Metanephros (tissue), 2 donors: ENCODE results near the gene KLHDC10. TPM values are rescaled to one million over a fixed set of nuclear protein-coding genes. Genes with fewer than 3 reads are reported as not detected.

Experiments used
- small RNA-seq: library from RNA; depleted of rRNA; stranded (forward); fragments of <200 nt; gene quantifications from one replicate; pipeline ENCODE3, GENCODE V24; 2014; ENCODE audit warnings: low replicate concordance
- total RNA-seq: library from RNA; depleted of rRNA; stranded (reverse); fragments of >200 nt; gene quantifications from one replicate; pipeline ENCODE4 v1.2.3, GENCODE V29; 2014

KLHDC10 gene, protein sequence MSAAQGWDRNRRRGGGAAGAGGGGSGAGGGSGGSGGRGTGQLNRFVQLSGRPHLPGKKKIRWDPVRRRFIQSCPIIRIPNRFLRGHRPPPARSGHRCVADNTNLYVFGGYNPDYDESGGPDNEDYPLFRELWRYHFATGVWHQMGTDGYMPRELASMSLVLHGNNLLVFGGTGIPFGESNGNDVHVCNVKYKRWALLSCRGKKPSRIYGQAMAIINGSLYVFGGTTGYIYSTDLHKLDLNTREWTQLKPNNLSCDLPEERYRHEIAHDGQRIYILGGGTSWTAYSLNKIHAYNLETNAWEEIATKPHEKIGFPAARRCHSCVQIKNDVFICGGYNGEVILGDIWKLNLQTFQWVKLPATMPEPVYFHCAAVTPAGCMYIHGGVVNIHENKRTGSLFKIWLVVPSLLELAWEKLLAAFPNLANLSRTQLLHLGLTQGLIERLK
- 44.6 TPM for total RNA-seq

DNA sequence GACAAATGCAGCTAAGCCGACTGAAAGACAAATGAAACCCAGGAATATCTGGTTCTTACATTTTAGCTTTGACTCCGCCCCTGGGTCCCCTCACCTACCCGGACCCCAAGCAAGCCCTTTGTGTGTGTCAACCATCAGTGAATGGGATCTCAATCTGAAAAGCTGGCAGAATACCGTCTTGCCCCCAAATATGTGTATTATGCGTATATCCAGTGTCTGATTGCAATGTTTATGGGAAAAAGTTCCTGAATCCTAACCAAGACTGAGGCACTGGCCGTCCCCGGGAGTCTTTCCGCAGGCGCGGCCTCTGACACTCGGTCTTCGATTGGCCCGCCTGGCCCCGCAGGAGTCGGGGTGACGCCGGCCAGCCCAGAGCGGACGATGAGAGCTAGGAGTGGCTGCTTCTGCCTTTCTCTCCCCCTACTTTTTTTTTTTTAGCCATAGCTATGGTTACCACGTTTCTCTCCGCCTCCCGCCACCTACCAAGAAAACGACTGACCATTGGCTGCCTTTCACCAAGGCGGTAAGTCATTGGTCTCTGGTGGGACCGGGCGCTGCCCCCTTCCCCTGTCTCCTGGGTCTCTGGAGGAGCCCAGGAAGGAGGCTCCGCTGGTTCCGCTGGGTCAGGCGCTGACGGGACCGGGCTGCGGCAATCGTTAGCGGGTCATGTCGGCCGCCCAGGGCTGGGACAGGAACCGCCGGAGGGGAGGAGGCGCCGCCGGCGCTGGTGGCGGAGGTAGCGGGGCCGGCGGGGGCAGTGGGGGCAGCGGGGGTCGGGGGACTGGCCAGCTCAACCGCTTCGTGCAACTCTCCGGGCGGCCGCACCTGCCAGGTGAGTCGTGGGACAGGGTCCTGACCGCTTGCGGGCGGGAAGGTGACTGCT is at the start of gene KLHDC10:
Gene KLHDC10, plus strand, starts transcription at position 557 of the 883 bp plus-strand sequence. Its CDS starts 110 bp downstream, at position 667.

Small RNA genes lying within 50 kb of the gene (small RNA-seq; reads per million reads assigned to genes)
- gene RNA5SP245: not detected

Other genes starting within 250 kb of the KLHDC10 start
- gene UBE2H, start 117.6 kb upstream of the KLHDC10 start, total RNA-seq: 102 TPM
- 31.4 TPM for gene ZC3HC1, start 19.2 kb upstream of the KLHDC10 start, total RNA-seq
- 19.1 TPM for gene TMEM209, start 134.9 kb downstream of the KLHDC10 start, total RNA-seq
- not detected for gene SSMEM1, start 137.3 kb downstream of the KLHDC10 start, total RNA-seq
- 0.18 TPM for gene CPA2, start 196.3 kb downstream of the KLHDC10 start, total RNA-seq
- 0.41 TPM for gene CPA4, start 222.6 kb downstream of the KLHDC10 start, total RNA-seq